PC-3 (cell line): ENCODE data around the gene MYO6. TPM values are rescaled to one million over a fixed set of nuclear protein-coding genes. Genes with fewer than 3 reads are reported as not detected.

ENCODE experiments used
- ATAC-seq: fragments of 200-7000 bp; cut with Tn5 transposase; 2 replicates; pipeline ENCODE4 v1.9.1; 2020; ENCODE audit warnings: mild to moderate bottlenecking, moderate library complexity
- BruUV-seq: library from RNA; stranded (reverse); fragments of 400-500 nt; replicated peaks from 2 replicates; lab custom pipeline; 2021; lab: Mats Ljungman, UMichigan
- CTCF ChIA-PET: fragments of 300-600 bp; sonication (Branson Sonifier 250); formaldehyde crosslinking; loops from one replicate; lab custom pipeline; 2022; ENCODE audit warnings: antibody characterized with exemption; lab: Charles Lee
- POLR2A ChIA-PET: fragments of 300-600 bp; sonication (Branson Sonifier 250); formaldehyde crosslinking; loops from one replicate; lab custom pipeline; 2022; ENCODE audit warnings: antibody characterized with exemption; ENCODE audit not compliant: unreplicated experiment; lab: Charles Lee
- DNase-seq: peaks from one replicate; pipeline ENCODE4 v3.0.0-alpha.2; 2015
- H2AFZ ChIP-seq: fragments of 300-600 bp; sonication (generic); 2 replicates; pipeline ENCODE4 v1.6.0; 2016; ENCODE audit warnings: antibody characterized with exemption, low read length
- H3F3A ChIP-seq: fragments of 300-600 bp; sonication (generic); one replicate; pipeline ENCODE4 v1.6.0; 2017; ENCODE audit warnings: antibody characterized with exemption, low read length, control low read depth, mild to moderate bottlenecking; ENCODE audit not compliant: unreplicated experiment
- H3K27ac ChIP-seq: fragments of 300-600 bp; sonication (generic); 2 replicates; pipeline ENCODE4 v1.5.1; 2016; ENCODE audit warnings: mild to moderate bottlenecking, low read length
- H3K27me3 ChIP-seq: fragments of 300-600 bp; sonication (generic); 2 replicates; pipeline ENCODE4 v1.6.1; 2016; ENCODE audit warnings: low read length, mixed read lengths
- H3K36me3 ChIP-seq: fragments of 300-600 bp; sonication (generic); 2 replicates; pipeline ENCODE4 v1.6.1; 2016; ENCODE audit warnings: low read depth, mixed run types, low read length, mixed read lengths
- H3K4me1 ChIP-seq: fragments of 300-600 bp; sonication (generic); 2 replicates; pipeline ENCODE4 v1.5.1; 2016; ENCODE audit warnings: low read length; ENCODE audit not compliant: insufficient read depth
- H3K4me2 ChIP-seq: fragments of 300-600 bp; sonication (generic); 2 replicates; pipeline ENCODE4 v1.6.0; 2016; ENCODE audit warnings: low read length
- H3K4me3 ChIP-seq: fragments of 300-600 bp; sonication (generic); 2 replicates; pipeline ENCODE4 v1.5.1; 2016; ENCODE audit warnings: mild to moderate bottlenecking, low read length, mixed read lengths
- H3K79me2 ChIP-seq: fragments of 300-600 bp; sonication (generic); 2 replicates; pipeline ENCODE4 v1.6.1; 2017; ENCODE audit warnings: low read length, mixed read lengths
- H3K9ac ChIP-seq: fragments of 300-600 bp; sonication (generic); 2 replicates; pipeline ENCODE4 v1.6.0; 2016; ENCODE audit warnings: mild to moderate bottlenecking, low read length
- H3K9me2 ChIP-seq: fragments of 300-600 bp; sonication (generic); replicated peaks from 2 replicates; pipeline ENCODE4 v1.6.1; 2016; ENCODE audit warnings: mixed run types, low read length, mixed read lengths
- H3K9me3 ChIP-seq: fragments of 300-600 bp; sonication (generic); 2 replicates; pipeline ENCODE4 v1.6.1; 2016; ENCODE audit warnings: low read length, mixed read lengths
- H4K20me1 ChIP-seq: fragments of 300-600 bp; sonication (generic); 2 replicates; pipeline ENCODE4 v1.6.1; 2016; ENCODE audit warnings: low read length, mixed read lengths
- CTCF ChIP-seq: fragments of 300-600 bp; sonication (generic); conservative IDR thresholded peaks from 2 replicates; pipeline ENCODE4 v1.5.1; 2017; ENCODE audit warnings: antibody characterized with exemption, low read depth, mild to moderate bottlenecking, low read length
- EZH2 ChIP-seq: fragments of 300-600 bp; sonication (generic); IDR thresholded peaks from one replicate; pipeline ENCODE4 v1.6.1; 2017; ENCODE audit warnings: antibody characterized with exemption, mild to moderate bottlenecking, low read length; ENCODE audit not compliant: unreplicated experiment
- EZH2phosphoT487 ChIP-seq: fragments of 300-600 bp; sonication (generic); IDR thresholded peaks from 2 replicates; pipeline ENCODE4 v1.6.1; 2018; ENCODE audit warnings: mild to moderate bottlenecking, antibody characterized with exemption, low read length, borderline replicate concordance
- intact Hi-C: fragments of 100-400 bp; cut with micrococcal nuclease; formaldehyde crosslinking; loops from 2 replicates; pipeline ENCODE4 v1.9.0; 2023
- total RNA-seq: library from RNA; depleted of rRNA; stranded (reverse); fragments of >200 nt; gene quantifications from 2 replicates; pipeline ENCODE4 v1.2.3, GENCODE V29; 2014

MYO6 gene
- total RNA-seq, 1 experiment from 2014 or later: 10.2 TPM

GRCh38 chr6:75943381-75943780, 194.3 kb downstream of the MYO6 start:
- H3K4me1 ChIP-seq: peaks cover 3% of the 10 kb centered on the region; the same call in 1 of the 2 replicates
- H3K36me3 ChIP-seq: no peaks in the 10 kb centered on the region
- no TSS peak for BruUV-seq
- H3K4me3 ChIP-seq: no peak overlapping the region
- no peaks in the 10 kb centered on the region for H3K9me2 ChIP-seq
- ATAC-seq: no peak
- no peak overlapping the region for H3K9ac ChIP-seq
- no peaks in the 10 kb centered on the region for H4K20me1 ChIP-seq
- no peaks in the 10 kb centered on the region for H3K9me3 ChIP-seq
- no peaks in the 10 kb centered on the region for H3K79me2 ChIP-seq
- ChIA-PET POLR2A (no interaction called here), CTCF (no interaction called here)
- no peak overlapping the region for H3K4me2 ChIP-seq
- H3K27me3 ChIP-seq: peaks cover 40% of the 10 kb centered on the region
- TF ChIP-seq EZH2phosphoT487 (no peak), EZH2 (no peak), CTCF (no peak)
- intact Hi-C loops: no loop called here
- DNase-seq: no peak
- no peak overlapping the region for H3K27ac ChIP-seq
- H3F3A ChIP-seq: no peaks in the 10 kb centered on the region
- H2AFZ ChIP-seq: no peak overlapping the region

GRCh38 chr6:75946146-75946831, 197.2 kb downstream of the MYO6 start:
- Histone ChIP-seq H2AFZ (no peak overlapping the region), H3K9ac (no peak overlapping the region), H3K27ac (no peak overlapping the region), H3K4me3 (no peak overlapping the region), H3K9me2 (no peaks in the 10 kb centered on the region), H4K20me1 (no peaks in the 10 kb centered on the region), H3K79me2 (no peaks in the 10 kb centered on the region), H3F3A (no peaks in the 10 kb centered on the region), H3K9me3 (no peaks in the 10 kb centered on the region), H3K4me2 (no peak overlapping the region), H3K27me3 (peaks cover 44% of the 10 kb centered on the region), H3K36me3 (no peaks in the 10 kb centered on the region), H3K4me1 (peaks cover under 1% of the 10 kb centered on the region; the same call in 1 of the 2 replicates)
- no peak for TF ChIP-seq CTCF
- TF ChIP-seq EZH2: no peak
- TF ChIP-seq EZH2phosphoT487: no peak
- DNase-seq (no peak), ATAC-seq (no peak)
- ChIA-PET POLR2A (no interaction called here), CTCF (no interaction called here)
- BruUV-seq: no TSS peak
- intact Hi-C loops: no loop called here

DNA sequence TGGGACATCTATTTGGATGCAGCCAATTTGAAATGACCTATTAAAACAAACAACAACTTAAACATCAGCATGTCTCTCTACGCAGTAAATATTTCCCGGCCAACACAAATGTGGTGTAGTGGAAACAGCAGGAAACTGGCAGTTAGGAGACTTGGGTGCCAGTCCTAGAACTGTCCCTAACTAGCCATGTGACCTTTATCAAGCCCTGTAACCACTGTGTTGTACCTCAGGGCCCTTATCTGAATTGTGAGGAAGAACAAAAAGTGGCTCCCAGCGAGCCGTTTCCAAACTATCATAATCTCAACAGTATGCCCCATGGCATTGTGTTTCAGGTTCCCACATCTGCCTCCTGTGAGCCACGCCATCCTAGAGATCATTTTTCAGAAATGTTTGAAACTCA, 198.9 kb downstream of the MYO6 start:
- Histone ChIP-seq H3F3A (no peaks in the 10 kb centered on the region), H3K4me1 (no peaks in the 10 kb centered on the region), H2AFZ (no peak overlapping the region), H3K27ac (no peak overlapping the region), H3K36me3 (no peaks in the 10 kb centered on the region), H3K27me3 (peaks cover 35% of the 10 kb centered on the region), H4K20me1 (no peaks in the 10 kb centered on the region), H3K9me2 (no peaks in the 10 kb centered on the region), H3K9ac (no peak overlapping the region), H3K9me3 (no peaks in the 10 kb centered on the region), H3K79me2 (no peaks in the 10 kb centered on the region), H3K4me3 (no peak overlapping the region), H3K4me2 (no peak overlapping the region)
- POLR2A ChIA-PET: no interaction called here
- BruUV-seq: no TSS peak
- no peak for TF ChIP-seq EZH2
- no peak for TF ChIP-seq EZH2phosphoT487
- TF ChIP-seq CTCF: no peak
- ATAC-seq: no peak
- intact Hi-C loops: no loop called here
- DNase-seq: no peak
- CTCF ChIA-PET: no interaction called here
